Measurements from ENCODE around the gene TSPYL2.
A peak's percentile ranks its signal among the peaks of the same experiment; 100 is the strongest.

The TSPYL2 gene

DNA sequence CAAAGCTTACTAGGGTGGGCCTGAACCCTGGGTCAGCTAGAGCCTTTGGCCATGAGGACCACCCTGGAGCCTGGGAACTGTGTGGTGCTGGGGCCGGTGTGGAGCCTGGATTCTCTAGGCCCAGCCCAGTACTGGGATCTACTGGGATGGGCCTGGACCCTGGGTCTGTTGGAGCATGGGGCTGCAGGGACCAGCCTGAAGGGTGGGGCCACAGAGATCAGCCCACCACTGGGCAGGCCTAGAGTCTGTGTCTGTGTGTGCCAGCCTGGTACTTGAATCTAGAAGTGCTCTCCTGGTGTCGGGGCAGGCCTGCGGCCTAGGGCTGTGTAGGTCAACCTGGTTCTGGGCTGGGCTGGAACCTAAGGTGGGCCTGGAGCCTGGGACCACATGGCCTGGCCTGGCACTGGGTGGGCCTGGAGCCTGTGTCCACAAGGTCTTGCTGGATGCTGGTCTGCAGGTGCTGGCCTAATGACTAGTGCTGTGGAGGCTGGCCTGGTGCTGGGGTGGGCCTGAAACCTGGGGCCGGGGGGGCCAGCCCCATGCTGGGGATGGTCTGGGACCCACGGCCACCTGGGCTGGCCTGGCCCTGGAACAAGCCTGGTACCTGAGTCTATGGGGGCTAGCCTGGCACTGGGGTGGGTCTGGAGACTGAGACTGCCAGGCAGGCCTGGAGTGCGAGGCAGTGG, 32.8 kb downstream of the TSPYL2 start:
- no peaks in the 10 kb centered on the region for H3K27me3 ChIP-seq (ENCODE audit: control insufficient read depth, insufficient read depth, low read length)
- no peak overlapping the region for H3K4me3 ChIP-seq (ENCODE audit: low read length)
- no peaks in the 10 kb centered on the region for H3K36me3 ChIP-seq (ENCODE audit: control insufficient read depth, insufficient read depth, low read length)
- H3K4me1 ChIP-seq (ENCODE audit: control insufficient read depth, insufficient read depth, low read length) = no peaks in the 10 kb centered on the region
- no peak overlapping the region for H3K9ac ChIP-seq (ENCODE audit: low read length)
- H3K27ac ChIP-seq (ENCODE audit: low read depth, low read length) = peak overlapping the region; percentile 61

DNA sequence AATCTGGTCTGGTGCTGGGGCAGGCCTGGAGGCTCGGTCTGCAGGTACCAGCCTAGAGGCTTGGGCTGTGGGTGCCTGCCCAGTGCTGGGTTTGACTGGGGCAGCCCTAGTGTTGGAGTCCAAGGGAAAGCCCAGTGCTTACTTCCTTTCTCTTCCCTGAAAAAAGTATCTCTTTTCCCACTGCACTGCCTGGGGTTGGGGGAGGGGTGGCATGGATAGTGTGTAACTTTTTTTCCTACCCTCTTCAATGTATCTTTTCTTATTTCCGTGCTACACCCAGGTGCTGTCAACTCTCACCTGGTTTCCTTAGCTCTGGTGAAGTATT, 33.3 kb downstream of the TSPYL2 start:
- no peaks in the 10 kb centered on the region for H3K27me3 ChIP-seq (ENCODE audit: control insufficient read depth, insufficient read depth, low read length)
- no peaks in the 10 kb centered on the region for H3K4me1 ChIP-seq (ENCODE audit: control insufficient read depth, insufficient read depth, low read length)
- peak overlapping the region; percentile 61 for H3K27ac ChIP-seq (ENCODE audit: low read depth, low read length)
- no peaks in the 10 kb centered on the region for H3K36me3 ChIP-seq (ENCODE audit: control insufficient read depth, insufficient read depth, low read length)
- H3K4me3 ChIP-seq (ENCODE audit: low read length) = no peak overlapping the region
- no peak overlapping the region for H3K9ac ChIP-seq (ENCODE audit: low read length)

DNA sequence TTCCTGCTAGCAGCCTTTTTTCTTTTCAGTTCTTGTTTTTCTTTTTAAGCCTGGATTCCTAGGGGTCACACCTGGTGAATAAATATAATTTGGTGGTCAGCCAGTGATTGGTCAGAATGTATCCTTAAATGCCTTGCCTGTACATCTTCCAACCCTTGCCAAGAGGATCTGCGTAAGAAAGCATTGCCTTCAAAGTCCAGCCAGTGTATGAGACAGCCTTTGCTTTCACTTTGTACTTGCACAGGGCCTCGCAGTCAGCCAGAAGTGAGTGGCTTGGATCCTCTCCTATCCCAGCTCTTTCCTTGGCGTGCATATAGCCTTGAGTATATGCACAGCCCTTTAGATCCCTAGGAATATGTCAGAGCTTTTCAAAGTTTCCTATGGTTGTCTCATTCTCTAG, 33.9 kb downstream of the TSPYL2 start:
- Histone ChIP-seq H3K36me3 (ENCODE audit: control insufficient read depth, insufficient read depth, low read length) (no peaks in the 10 kb centered on the region), H3K4me3 (ENCODE audit: low read length) (no peak overlapping the region), H3K9ac (ENCODE audit: low read length) (no peak overlapping the region), H3K4me1 (ENCODE audit: control insufficient read depth, insufficient read depth, low read length) (no peaks in the 10 kb centered on the region), H3K27ac (ENCODE audit: low read depth, low read length) (peak overlapping the region; percentile 61), H3K27me3 (ENCODE audit: control insufficient read depth, insufficient read depth, low read length) (no peaks in the 10 kb centered on the region)

DNA sequence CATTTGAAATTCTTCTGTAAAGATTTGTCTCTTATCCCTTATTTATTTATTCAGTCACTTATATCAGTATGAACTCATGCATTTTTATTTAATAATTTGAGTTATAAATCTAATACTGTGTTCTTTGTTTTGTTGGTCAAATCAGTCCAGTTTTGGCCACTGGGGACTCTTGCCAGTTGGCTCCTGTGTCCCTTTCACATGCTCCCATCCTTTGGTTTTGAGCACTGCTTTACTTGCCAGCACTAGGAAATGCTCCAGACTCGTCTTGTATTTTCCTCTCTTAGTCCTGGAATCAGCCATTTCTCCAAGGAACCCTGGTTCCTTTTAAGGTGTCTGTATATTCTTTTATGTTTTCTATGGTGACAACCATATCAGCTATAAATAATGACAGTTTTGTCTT, 39.8 kb downstream of the TSPYL2 start:
- no peaks in the 10 kb centered on the region for H3K4me1 ChIP-seq (ENCODE audit: control insufficient read depth, insufficient read depth, low read length)
- no peak overlapping the region for H3K4me3 ChIP-seq (ENCODE audit: low read length)
- no peak overlapping the region for H3K9ac ChIP-seq (ENCODE audit: low read length)
- no peak overlapping the region for H3K27ac ChIP-seq (ENCODE audit: low read depth, low read length)
- H3K27me3 ChIP-seq (ENCODE audit: control insufficient read depth, insufficient read depth, low read length) = no peaks in the 10 kb centered on the region
- H3K36me3 ChIP-seq (ENCODE audit: control insufficient read depth, insufficient read depth, low read length) = peaks cover 3% of the 10 kb centered on the region

DNA sequence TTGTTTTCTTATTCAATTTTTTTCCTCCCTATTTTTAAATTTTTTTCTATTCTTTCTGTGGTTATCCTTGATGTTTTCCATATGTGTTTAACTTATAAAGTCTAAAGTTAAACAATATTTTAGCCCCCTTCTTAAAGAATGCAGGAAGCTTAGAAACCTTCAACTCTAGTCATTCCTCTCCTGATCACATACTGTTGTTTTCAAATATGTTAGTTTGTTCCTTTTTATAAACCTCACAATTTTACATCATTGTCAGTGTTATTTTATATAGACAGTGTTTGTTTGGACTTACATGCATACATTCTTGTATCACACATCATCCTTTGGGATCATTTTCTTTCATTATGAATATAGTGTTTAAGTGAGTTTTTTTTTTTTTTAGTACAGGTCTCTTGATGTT, 43.3 kb downstream of the TSPYL2 start:
- no peaks in the 10 kb centered on the region for H3K27me3 ChIP-seq (ENCODE audit: control insufficient read depth, insufficient read depth, low read length)
- no peak overlapping the region for H3K27ac ChIP-seq (ENCODE audit: low read depth, low read length)
- no peak overlapping the region for H3K9ac ChIP-seq (ENCODE audit: low read length)
- H3K4me1 ChIP-seq (ENCODE audit: control insufficient read depth, insufficient read depth, low read length) = no peaks in the 10 kb centered on the region
- H3K4me3 ChIP-seq (ENCODE audit: low read length) = no peak overlapping the region
- peaks cover 3% of the 10 kb centered on the region for H3K36me3 ChIP-seq (ENCODE audit: control insufficient read depth, insufficient read depth, low read length)

DNA sequence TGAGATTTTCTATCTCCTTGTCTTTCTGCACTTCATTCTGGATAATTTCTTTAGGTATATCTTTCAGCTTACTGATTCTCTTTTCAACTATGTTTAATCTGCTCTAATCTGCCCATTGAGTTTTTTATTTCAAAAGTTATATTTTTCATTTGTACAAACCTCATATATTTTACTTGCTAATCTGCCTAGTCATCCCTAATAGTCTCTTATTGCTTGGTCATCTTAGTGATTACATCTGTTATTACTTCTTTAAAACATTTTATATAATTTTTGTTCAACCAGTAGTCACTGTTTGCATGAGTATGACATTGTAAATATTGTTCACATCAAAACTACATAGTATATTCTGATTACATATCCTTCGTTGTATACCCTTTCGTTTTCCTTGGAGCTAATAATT, 44.2 kb downstream of the TSPYL2 start:
- H3K9ac ChIP-seq (ENCODE audit: low read length) = no peak overlapping the region
- H3K36me3 ChIP-seq (ENCODE audit: control insufficient read depth, insufficient read depth, low read length) = peaks cover 3% of the 10 kb centered on the region
- no peak overlapping the region for H3K27ac ChIP-seq (ENCODE audit: low read depth, low read length)
- no peak overlapping the region for H3K4me3 ChIP-seq (ENCODE audit: low read length)
- no peaks in the 10 kb centered on the region for H3K4me1 ChIP-seq (ENCODE audit: control insufficient read depth, insufficient read depth, low read length)
- H3K27me3 ChIP-seq (ENCODE audit: control insufficient read depth, insufficient read depth, low read length) = no peaks in the 10 kb centered on the region

DNA sequence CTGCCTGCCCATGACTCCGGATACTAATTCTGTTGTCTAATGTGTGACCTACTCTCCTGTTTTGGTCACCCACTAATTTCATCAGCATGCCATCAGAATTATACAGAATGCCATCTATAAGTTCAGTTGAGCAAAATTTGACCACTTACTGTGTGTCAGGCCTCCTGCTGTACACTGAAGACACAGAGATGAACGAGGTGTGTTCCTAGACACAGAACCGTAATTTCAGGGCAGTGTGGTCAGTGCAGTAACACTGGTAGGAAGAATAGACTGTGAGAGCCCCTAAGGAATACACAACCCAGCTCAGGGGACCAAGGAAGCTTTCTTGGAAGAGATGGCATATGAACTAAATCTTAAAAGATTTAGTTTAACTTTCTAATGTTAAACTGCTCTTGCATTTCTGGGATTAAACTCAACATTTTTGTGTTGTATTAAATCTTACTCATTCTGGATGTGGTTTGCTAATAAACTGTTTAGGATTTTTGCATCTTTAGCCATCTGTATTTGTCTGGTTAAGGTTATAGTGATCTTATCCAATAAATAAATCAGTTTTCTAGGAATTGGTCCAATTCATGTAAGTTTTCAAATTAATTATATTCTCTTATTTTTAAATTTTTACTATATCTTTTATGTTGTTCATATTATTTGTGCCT, 46.1 kb downstream of the TSPYL2 start:
- H3K9ac ChIP-seq (ENCODE audit: low read length) = no peak overlapping the region
- H3K4me3 ChIP-seq (ENCODE audit: low read length) = no peak overlapping the region
- peaks cover 3% of the 10 kb centered on the region for H3K36me3 ChIP-seq (ENCODE audit: control insufficient read depth, insufficient read depth, low read length)
- no peaks in the 10 kb centered on the region for H3K27me3 ChIP-seq (ENCODE audit: control insufficient read depth, insufficient read depth, low read length)
- H3K27ac ChIP-seq (ENCODE audit: low read depth, low read length) = no peak overlapping the region
- H3K4me1 ChIP-seq (ENCODE audit: control insufficient read depth, insufficient read depth, low read length) = no peaks in the 10 kb centered on the region

DNA sequence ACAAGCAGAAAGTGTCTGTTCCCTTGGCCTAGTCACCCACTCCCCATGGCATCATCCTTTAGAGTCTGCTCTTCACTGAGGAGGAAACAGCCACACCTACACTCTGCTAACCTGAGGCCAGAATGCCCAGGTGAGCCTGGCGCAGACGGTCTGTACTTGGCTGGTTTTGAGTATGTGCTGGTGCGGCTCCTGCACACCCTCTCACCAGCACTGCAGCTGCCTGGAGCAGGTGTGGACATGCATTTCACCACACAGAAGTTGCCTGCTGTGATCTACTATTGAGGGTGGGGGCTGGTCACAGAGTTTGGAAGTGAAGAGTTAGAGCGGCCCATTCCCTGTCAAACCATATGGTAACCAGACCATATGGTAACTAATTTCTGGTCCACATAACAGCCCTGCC, 51.2 kb downstream of the TSPYL2 start:
- H3K27ac ChIP-seq (ENCODE audit: low read depth, low read length) = no peak overlapping the region
- peaks cover 3% of the 10 kb centered on the region for H3K27me3 ChIP-seq (ENCODE audit: control insufficient read depth, insufficient read depth, low read length)
- no peaks in the 10 kb centered on the region for H3K4me1 ChIP-seq (ENCODE audit: control insufficient read depth, insufficient read depth, low read length)
- H3K4me3 ChIP-seq (ENCODE audit: low read length) = no peak overlapping the region
- H3K36me3 ChIP-seq (ENCODE audit: control insufficient read depth, insufficient read depth, low read length) = no peaks in the 10 kb centered on the region
- H3K9ac ChIP-seq (ENCODE audit: low read length) = no peak overlapping the region

DNA sequence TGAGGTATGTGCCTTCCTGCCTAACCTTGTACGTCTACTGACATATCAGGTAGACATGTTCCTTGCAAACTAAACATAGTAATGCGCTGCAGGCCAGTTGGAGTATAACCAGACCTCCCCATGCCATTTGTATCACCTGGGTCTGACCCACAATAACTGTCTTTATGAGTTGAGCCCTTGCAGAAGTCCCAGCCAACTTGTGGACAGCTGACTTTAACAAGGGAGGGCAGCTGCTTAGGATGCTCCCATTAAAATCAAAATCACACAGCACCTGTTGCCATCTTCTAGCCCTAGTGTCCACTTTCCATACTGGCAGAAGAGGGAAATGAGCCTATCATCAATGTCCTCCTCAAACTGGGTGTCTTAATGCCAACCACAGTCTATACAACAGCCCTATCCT, 53.4 kb downstream of the TSPYL2 start:
- H3K9ac ChIP-seq (ENCODE audit: low read length) = no peak overlapping the region
- H3K4me1 ChIP-seq (ENCODE audit: control insufficient read depth, insufficient read depth, low read length) = no peaks in the 10 kb centered on the region
- no peak overlapping the region for H3K27ac ChIP-seq (ENCODE audit: low read depth, low read length)
- no peaks in the 10 kb centered on the region for H3K36me3 ChIP-seq (ENCODE audit: control insufficient read depth, insufficient read depth, low read length)
- H3K4me3 ChIP-seq (ENCODE audit: low read length) = no peak overlapping the region
- peaks cover 6% of the 10 kb centered on the region for H3K27me3 ChIP-seq (ENCODE audit: control insufficient read depth, insufficient read depth, low read length)

All from rectal smooth muscle tissue (tissue), 1 donor.